NCI-H69 (cell line): Measurements from ENCODE around the gene CTXND1.
"Not testable (repeated sequence)": the region's sequence is repeated elsewhere in the genome, so short reads cannot be mapped to it uniquely, and the experiment has no call there.

Experiments
- DNase-seq: peaks from one replicate; lab custom pipeline; 2025; lab: John Stamatoyannopoulos, UW

CTXND1 gene

DNA sequence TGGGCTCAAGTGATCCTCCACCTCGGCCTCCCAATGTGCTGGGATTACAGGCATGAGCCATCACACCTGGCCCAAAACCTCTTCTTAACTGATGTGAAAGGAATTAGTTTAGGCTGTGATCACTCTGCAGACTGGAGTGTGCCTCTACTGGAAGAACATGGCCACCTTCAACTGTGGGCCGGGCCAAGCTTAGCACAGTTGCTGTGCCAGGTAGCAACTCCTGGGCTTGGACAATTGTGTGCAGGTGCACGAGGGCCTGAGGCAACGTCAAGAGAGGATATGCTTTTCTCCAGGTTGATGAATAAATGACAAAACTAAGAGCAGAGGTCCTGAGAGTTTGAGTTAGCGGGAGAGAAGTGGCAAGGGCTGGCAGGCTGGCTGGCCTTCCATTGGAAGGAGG is 92.7 kb downstream of the CTXND1 start:
- DNase-seq, result no peak

DNA sequence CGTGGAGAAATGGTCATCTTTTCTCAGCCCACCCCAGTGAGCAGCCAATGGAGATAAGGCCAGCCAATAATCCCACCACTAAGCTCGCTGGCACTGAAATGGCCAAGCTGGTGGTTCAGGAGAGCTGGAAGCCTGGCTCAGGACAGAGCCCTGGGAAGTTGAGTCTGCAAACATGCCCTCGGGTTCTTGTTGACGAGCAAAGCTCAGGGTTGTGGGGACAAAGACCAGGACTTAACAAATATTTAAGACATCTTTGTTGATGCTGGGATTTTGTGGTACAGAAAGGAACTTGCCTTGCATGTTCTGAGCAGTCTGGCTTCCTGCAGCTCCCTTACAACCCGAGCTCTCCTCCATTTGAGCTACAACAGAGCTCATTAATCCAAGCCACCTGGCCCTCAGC is 94.8 kb downstream of the CTXND1 start:
- no peak for DNase-seq

GRCh38 chr15:80156176-80156720 is 95.8 kb downstream of the CTXND1 start:
- DNase-seq, result no peak

DNA sequence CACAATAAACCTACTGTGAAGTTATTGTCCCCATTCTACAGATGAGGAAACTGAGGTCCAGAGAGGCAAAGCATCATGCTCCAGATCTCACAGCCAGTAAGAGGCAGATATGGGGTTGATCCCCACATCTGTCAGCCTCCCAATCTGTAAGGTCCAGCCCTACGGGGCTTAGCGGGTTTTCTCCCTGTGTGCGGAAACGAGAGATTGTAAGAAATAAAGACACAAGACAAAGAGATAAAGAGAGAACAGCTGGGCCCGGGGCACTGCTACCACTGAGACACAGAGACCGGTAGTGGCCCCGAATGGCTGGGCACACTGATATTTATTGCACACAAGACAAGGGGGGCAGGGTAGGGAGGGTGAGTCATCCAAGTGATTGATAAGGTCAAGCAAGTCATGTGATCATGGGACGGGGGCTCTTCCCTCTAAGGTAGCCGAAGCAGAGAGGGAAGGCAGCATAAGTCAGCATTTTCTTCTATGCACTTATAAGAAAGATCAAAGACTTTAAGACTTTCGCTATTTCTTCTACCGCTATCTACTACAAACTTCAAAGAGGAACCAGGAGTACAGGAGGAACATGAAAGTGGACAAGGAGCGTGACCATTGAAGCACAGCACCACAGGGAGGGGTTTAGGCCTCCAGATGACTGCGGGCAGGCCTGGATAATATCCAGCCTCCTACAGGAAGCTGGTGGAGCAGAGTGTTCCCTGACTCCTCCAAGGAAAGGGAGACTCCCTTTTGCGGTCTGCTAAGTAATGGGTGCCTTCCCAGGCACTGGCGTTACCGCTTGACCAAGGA is 96.4 kb downstream of the CTXND1 start:
- not testable (repeated sequence) for DNase-seq

DNA sequence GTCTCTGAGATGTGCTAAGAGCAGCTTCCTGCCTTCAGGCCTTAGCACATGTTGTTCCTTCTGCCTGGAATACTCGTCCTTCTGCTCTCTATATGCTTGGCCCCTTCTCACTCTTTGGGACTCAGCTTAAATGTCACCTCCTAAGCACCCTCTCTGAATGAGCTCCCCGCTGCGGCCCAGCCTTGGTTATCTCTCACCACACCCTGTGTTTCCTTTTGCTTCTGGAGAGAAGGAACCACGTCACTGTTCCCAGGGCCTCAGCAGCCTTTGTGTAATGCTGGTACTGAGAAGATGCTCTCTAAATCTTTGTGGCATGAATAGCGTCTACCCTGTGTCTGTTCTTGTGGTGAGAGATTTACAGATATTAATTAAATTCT is 97.0 kb downstream of the CTXND1 start:
- no peak for DNase-seq

GRCh38 chr15:80154336-80154735 is 97.7 kb downstream of the CTXND1 start:
- DNase-seq, result no peak

- DNase-seq, result no peak
Observed at GRCh38 chr15:80153900-80154299, 98.1 kb downstream of the CTXND1 start.

GRCh38 chr15:80152896-80153876 is 98.8 kb downstream of the CTXND1 start, which contains the start of gene FAH:
Gene FAH (plus strand): TSS chr15:80152999. CDS start chr15:80153055, 56 bp downstream.
- peak; percentile 60 for DNase-seq

- peak; percentile 86 for DNase-seq
Observed at GRCh38 chr15:80152180-80152895, 99.7 kb downstream of the CTXND1 start.

- no peak for DNase-seq
Observed at GRCh38 chr15:80151576-80151975, 100.4 kb downstream of the CTXND1 start.

GRCh38 chr15:80151148-80151547 is 100.9 kb downstream of the CTXND1 start:
- DNase-seq, result no peak
